Retina (tissue), 1 donor: Measurements from ENCODE around the gene NUMB.
"Not testable (repeated sequence)": the region's sequence is repeated elsewhere in the genome, so short reads cannot be mapped to it uniquely, and the experiment has no call there.

Experiments used
- DNase-seq: peaks from one replicate; pipeline ENCODE4 v3.0.0-alpha.2; 2016

The NUMB gene

DNA sequence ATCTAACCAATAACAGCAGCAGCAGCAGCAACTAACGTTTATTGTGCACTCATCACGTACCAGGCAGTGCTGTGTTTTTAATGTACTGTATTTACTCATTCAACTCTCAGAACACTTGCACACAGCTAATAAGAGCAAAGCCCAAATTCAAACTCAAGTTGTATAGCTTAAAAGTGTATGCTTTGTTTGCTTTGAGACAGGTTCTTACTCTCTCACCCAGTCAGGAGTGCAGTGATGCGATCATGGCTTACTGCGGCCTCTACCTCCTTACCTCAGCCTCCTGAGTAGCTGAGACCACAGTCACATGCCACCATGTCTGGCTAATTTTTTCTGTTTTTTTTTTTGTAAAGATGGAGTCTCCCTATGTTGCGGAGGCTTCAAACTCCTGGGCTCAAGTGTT lies 115.7 kb downstream of the NUMB start:
- DNase-seq, result no peak

DNA sequence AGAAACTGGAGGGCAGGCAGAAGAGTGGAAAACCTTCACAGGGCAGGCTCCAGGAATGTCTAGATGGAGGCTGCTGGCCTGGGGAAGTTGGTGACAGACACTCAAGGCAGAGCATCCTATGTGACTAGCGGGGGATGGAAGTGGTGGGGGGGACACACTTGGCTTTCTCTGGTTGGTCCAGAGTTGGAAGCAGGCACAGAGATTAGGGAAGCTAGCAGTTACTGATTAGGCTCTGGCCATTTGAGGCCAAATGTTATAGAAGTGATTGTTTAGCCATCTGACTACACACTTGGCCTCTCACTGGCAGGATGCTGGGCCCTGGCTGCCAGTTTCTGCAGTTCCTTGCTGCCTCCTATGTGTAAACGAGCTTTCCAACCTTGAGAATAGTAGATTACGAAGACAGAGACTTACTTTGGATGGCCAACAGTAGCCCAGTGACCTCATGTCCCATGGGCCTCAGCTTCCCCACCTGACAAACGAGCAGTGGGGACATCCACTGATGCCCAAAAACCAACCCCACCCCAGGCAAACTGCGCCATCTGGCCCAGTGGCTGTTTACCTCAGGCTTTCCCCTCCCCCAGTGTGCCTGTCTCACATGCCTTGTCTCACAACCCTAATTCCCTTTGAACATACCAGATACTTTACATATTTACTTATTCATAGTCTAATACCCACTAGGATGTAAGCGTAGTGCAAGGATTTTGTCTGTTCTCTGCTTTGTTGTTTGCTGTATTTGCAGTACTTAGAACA lies 118.3 kb downstream of the NUMB start:
- DNase-seq, result peak; percentile 6

DNA sequence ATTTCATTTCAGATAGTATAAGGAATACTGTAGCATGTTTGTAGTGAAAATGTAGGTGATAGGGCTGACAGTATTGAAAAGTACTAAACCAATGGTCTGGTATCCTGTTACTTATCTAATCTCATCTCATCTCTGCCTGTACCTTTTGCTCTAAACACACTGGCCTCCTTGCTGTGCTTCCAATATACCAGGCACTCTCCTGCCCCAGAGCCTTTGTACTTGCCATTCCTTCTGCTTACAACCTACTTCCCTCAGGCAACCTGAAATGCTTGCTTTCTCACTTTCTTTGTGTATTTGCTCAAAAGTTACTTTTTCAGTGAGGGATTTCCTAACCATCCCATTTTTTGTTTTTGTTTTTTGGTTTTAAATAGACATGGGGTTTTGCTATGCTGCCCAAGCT lies 119.1 kb downstream of the NUMB start:
- no peak for DNase-seq

DNA sequence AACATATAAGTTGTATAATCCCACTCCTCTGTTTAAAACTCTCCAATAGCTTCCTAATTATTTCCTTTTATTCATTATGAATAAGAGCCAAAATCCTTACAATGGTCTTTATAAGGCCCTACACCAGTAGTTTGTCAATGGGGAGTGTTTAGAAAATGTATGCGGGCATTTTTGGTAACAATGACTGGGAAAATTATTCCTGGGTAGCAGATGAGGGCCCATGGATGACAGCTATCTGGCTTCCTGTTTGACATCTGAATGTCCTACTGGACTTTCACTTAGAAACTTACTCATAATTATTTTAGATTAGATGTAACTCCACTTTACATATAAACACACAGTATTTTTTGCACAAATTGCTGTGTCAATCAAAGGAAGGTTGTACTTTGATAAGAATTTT lies 119.8 kb downstream of the NUMB start:
- DNase-seq, result no peak

DNA sequence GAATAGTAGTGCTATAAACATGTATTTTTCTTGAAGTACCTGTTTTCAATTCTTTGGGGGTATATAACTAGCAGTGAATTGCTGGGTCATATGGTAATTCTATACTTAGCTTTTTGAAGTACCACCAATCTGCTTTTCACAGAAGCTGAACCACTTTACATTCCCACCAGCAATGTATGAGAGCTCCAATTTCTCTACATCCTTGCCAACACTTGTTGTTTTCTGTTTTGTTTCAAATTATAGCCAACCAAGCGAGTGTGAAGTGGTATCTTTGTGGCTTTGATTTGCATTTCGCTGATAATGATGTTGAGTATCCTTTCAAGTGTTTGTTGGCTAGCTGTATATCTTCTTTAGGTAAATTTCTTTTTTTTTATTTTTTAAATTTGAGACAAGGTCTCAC lies 125.3 kb downstream of the NUMB start:
- DNase-seq, result no peak

DNA sequence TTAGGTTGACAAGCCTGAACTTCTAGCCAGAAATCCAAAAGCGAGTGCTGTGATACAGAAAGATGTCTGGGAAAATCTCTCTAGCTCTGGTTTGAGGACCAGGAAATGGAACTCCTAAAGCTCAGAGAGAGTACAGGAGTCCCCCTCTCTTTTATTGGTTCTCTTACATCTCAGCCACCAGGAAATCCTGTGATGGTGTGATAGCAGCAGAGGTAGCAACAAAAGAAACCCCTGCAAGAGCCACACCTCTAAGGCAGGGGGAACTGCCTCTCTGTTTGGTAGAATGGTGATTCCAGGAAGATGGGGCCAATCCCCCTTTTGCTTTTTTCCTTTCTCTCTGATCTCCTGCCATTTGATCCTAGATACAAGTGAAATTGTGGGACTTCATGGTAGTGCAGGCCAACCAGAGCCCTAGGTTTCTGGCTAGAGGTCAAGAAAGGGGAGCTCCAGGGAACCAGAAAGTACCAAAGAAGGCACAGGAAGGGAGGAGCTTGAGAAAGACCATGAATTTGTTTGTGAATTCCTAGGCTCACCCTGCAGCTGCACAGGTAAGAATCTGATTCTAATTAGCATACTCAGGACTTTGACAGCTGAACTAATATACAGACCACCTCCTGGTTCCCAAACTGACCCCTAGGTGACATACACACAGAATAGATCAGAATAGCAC lies 132.6 kb downstream of the NUMB start:
- DNase-seq, result no peak

DNA sequence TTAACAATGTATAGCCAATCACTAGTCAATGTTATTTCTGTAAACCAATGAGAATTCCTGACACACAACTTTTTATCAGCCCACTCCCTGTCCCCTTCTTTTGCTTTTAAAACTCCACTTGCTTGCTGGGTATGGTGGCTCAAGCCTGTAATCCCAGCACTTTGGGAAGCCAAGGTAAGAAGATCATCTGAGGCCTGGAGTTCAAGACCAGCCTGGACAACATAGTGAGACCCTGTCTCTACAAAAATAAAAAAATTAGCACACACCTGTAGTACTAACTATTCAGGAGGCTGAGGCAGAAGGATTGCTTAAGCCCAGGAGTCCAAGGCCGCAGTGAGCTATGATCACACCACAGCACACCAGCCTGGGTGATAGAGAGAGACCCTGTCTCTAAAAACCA lies 133.3 kb downstream of the NUMB start:
- no peak for DNase-seq

DNA sequence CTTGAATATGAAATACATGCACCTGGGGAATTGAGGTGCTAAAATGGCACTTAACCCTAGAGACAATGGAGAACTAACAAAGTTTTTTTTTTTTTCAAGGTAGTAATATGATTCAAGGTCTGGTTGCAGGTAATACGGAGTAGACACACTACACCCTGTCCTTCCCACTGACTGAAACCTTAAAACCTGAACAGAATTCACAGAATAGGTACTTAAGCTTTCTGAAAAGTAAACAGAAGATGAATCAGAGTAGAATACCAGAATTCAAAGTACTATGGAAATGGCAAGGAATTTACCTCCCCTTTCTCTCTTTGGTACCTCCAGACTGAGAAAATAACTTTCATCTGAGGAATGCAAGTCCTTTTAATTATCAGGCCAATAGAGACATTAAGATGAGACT lies 133.8 kb downstream of the NUMB start:
- no peak for DNase-seq

DNA sequence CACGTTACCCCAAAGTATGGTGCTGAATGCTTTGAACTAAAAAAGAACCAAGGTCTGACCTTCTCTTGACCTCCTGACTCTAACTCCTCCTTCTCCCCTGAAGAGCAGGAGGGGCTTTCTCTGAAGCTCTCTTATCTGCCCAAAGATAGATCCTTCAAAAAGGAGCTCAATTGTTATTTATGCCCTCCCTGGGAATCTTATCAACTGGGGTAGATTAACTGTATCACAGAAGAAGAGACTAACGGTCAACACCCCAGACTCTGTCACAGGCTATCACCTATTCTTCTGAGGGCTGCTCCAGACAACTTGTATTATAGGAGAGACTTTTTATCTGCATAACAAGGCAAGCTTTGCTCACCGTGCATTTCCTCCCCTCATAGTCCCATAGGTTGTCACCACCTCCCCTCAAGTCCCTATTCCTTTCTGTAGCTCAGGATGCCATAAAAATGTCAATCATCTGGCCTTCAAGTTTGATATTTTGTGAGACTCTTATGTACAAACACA lies 134.4 kb downstream of the NUMB start:
- no peak for DNase-seq

DNA sequence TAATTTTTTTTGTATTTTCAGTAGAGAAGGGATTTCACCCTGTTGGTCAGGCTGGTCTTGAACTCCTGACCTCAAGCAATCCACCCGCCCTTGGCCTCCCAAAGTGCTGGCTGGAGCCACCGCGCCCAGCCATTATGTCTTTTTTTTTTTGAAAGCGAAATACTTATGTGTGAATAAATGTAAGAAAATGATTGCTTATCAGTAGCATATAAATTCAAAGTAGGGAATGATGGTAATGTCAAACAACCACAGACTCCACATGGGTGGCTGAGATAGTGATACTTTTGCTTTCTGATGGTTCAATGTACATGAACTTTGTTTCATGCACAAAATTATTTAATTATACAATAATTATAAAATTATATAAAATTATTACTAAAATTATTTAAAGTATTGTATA lies 145.2 kb downstream of the NUMB start:
- DNase-seq, result no peak

DNA sequence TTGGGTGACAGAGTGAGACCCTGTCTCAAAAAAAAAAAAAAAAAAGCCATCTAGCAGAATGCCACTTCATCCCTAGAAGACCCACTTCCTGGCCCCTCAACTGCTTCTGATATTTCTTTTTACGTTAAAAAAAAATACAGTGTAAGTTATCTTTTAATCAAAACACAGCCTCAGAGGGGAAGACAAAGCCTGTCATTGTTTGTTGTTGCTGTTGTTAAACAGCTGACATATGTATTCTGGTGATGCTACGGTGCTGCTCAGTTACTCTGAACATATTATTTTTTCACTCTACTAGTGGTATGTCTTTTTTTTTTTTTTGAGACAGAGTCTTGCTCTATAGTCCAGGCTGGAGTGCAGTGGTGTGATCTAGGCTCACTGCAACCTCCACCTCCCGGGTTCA lies 145.7 kb downstream of the NUMB start:
- DNase-seq, result no peak

DNA sequence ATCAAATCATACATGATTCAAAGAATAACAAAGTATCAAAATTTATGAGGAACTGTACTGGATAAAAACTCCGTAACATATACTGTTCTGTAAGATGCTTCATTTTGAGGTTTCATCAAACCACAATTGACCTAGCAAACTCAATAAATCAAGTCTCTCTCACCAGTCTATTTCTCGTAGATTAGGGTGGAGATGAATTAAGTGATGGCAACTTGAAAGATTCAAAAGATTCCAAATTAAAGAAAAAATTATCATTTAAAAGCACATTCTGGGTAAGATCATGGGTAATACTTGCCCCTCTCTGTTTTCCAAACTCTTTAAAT lies 146.7 kb downstream of the NUMB start:
- no peak for DNase-seq

DNA sequence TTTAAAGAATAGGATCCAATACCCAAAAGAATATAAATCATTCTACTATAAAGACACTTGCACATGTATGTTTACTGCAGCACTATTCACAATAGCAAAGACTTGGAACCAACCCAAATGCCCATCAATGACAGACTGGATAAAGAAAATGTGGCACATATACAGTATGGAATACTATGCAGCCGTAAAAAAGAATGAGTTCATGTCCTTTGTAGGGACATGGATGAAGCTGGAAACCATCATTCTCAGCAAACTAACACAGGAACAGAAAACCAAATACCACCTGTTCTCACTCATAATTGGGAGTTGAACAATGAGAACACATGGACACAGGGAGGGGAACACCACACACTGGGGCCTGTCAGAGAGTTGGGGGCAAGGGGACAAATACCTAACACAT lies 149.1 kb downstream of the NUMB start:
- not testable (repeated sequence) for DNase-seq

DNA sequence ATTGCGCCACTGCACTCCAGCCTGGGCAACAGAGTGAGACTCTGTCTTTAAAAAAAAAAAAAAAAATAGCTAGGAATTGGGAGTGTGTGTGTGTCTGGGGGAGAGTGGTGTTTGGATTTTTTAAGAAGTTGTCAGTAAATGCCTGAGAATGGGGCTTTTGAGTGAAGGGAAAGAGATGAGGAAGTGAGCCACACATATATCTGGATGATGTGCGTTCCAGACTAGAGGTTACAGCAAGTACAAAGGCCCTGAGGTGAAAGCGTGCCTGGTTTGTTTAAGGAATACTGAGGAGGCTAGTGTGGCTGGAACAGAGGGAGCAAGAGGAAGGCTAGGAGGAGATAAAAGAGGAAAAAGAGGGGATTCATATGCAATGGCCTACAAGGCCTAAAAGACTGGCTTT lies 151.1 kb downstream of the NUMB start:
- DNase-seq, result no peak

DNA sequence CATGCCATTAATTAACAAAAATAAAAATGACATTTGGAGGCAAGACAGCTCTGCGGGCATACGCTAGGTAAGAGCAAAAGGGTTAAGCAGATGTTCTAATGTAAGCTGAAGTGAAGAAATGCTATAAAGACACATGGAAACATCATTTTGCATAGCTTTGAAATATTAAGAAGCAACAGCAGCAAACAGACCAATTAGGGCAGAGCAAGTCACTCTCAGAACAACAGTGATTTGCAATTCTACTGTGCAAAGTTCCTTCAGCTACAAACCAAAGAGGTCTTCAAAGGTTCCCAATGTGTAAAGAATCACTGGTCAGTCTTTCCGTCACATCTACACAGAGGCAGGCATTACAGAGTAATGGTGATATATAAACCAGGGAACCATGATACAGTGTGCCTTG lies 152.8 kb downstream of the NUMB start:
- DNase-seq, result no peak

DNA sequence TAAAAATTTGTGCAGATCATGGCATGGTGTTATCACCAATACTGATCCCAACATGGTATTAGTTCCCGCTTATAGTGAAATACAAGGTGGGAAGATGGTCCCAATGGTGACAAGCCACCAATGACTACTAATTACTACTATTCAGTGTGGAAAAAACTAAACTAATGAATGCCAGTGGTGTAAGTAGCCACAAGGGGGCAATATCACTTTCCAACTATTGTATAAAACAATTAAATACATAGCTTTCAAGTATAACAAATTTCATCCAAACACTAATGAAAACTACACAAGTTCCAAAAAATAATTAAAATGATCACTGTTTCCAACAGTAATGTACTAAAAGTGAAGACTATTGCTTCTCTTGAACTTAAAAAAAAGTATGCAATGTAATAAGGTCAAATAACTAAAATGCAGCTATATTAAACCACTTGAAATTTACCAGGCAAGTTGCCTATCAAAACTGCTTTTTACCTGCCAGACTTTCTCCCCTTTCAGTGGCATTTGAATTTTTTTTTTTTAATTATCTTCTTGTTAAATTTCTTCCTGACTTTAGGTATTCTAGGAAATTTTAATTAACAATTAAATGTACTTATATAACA lies 163.0 kb downstream of the NUMB start:
- peak; percentile 28 for DNase-seq

DNA sequence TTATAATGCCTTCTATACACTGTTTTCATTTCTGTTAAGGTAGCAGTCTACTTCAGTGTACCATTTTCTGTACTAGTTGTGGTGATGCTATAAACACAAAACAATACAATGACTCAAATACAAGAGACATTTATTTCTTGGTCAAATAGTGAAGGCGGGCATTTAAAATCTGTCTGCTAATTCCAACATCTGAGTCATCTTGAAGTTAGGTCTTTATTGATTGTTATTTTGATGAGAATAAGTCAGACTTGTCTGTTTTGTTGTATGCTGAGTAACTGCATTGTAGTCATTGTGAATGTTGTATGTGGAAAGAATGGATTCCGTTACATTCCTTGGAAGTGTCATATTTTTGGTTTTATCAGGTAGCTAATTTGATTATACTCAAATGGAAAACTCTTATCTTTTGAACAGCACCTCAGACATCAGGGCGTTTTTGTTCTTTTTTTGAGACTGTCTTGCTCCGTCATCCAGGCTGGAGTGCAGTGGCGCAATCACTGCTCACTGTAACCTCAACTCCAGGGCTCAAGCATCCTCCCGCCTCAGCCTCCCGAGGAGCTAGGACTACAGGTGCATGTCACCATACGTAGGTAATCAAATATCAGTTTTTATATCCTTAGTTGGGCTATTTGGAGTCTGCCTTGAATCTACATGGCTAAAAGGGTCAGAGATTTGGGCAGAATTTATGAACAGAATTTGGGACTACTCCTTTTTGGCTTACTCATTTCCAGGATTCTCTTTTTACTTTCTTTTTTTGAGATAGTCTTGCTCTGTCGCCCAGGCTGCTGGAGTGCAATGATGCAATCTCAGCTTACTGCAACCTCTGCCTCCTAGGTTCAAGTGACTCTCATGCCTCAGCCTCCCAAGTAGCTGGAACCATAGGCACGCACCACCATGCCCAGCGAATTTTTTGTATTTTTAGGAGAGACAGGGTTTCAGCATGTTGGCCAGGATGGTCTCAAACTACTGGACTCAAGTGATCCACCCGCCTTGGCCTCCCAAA lies 164.3 kb downstream of the NUMB start:
- no peak for DNase-seq

DNA sequence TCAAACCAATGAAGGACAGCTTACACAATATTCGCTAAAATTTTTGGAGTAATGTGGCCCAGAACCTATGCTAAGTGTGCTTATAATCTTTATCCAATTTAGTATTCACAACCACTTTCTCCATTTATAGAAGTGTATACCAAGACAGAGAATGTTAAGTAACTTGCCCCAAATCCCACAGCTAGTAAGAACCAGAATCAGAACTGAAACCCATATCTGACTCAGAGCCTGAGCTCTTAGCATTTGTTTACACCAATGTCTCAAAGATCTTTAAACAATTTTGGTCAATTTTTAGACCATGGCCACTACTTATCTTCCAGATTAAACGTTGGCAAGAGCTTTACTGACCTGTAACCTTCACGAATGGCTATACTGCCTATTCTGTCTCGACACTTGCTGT lies 168.1 kb downstream of the NUMB start:
- no peak for DNase-seq

DNA sequence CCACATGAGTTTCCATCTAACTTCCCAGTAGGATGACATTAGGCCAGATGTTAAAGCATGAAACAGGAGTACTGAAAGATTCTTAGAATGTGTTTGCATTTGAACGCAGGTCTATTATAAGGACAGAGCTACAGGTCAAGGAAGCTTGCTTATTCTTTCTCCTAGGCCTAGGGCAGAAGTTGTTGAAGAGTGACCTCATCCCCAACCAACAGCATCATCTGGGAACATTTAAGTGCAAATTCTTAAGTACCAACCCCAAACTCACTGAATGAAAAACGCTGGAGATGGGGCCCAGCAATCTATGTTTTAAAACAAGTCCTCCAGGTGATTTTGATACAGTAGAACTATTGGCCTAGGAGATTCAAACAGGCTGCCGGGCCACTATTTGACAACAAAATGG lies 168.6 kb downstream of the NUMB start:
- no peak for DNase-seq

DNA sequence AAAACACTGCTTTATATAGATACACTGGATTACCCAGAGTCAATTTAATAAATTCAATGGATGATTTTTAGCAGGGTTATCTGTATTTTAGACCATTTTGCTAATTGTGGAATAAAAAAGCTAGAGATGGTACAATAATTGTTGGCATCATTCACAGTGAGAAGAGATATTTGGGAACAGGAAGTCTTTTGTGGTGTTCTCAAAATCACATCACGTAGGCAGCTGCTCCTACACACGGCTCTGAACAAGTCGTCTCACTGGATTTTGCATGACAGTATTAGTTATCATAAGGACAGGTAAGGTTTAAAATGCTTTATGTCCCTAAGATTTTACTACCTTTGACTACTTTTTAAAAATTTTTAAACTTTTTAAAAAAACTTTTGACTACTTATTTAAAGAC lies 169.0 kb downstream of the NUMB start:
- no peak for DNase-seq

DNA sequence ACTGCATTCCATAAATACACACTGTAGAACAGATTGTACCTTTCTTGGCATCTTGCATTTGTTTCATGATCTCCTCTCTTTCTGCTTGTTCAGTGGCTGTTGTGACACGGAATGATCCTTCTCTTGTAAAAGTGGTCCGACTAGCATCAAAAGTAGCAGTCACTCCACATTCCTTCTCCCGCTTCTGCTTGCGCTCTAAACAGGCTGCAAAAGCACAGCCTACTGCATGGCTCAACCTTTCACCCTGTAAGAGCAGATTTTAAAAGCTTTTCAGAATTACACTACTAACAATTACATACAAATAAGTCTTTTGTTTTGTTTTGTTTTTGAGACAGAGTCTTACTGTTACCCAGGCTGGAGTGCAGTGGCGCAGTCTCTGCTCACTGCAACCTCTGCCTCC lies 171.3 kb downstream of the NUMB start:
- DNase-seq, result no peak

DNA sequence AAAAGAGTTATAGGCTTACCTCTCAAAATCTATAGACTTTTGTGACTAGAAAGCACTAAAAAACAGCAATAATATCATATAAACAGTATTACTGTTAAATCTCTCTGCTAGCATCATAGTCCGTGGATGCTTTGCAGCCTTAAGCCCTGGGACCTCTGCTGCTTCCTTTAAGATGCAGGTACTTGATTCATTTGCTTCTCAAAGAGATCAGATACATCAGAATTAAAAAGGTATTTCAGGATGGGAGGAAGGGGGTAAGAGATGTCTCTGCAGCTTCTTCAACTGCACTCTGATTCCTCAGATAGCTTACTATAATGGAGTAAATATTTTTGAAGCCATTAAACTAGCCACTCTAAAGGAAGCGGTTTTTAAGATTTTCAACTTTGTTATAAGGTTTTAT lies 171.7 kb downstream of the NUMB start:
- DNase-seq, result no peak

DNA sequence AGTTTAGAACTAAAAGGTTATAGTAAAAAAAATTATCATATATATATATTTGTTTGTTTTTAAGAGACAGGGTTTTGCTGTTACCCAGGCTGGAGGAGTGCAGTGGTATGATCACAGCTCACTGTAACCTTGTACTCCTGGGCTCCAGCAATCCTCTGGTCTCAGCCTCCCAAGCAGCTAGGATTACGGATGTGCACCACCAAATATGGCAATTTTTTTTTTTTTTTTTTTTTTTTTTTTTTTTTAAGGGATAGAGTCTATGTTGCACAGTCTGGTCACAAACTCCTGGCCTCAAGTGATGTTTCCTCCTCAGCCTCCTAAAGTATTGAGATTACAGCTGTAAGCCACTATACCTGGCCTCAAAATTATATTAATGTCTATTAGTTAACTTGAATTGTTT lies 172.4 kb downstream of the NUMB start:
- no peak for DNase-seq
